Medulla oblongata (tissue), 1 donor: ENCODE data around the gene NTPCR.
"Not testable (repeated sequence)": the region's sequence is repeated elsewhere in the genome, so short reads cannot be mapped to it uniquely, and the experiment has no call there.

ENCODE experiments used
- DNase-seq: peaks from one replicate; pipeline ENCODE4 v3.0.0-alpha.2; 2015; ENCODE audit errors: extremely low spot score

NTPCR gene

GRCh38 chr1:232984577-232985425 is 34.4 kb downstream of the NTPCR start:
- peak; percentile 83 for DNase-seq

- DNase-seq: no peak
Observed at GRCh38 chr1:232985882-232986526, 35.6 kb downstream of the NTPCR start.

GRCh38 chr1:232986527-232986922 is 36.1 kb downstream of the NTPCR start:
- no peak for DNase-seq

GRCh38 chr1:232987046-232987773 is 36.8 kb downstream of the NTPCR start:
- no peak for DNase-seq

- no peak for DNase-seq
Observed at GRCh38 chr1:232987774-232988140, 37.3 kb downstream of the NTPCR start.

GRCh38 chr1:232988572-232989040 is 38.2 kb downstream of the NTPCR start:
- DNase-seq: no peak

- DNase-seq: no peak
Observed at GRCh38 chr1:232990176-232991128, 40.0 kb downstream of the NTPCR start.

- no peak for DNase-seq
Observed at GRCh38 chr1:232991238-232991637, 40.8 kb downstream of the NTPCR start.

GRCh38 chr1:232992227-232992626 is 41.8 kb downstream of the NTPCR start:
- DNase-seq: no peak

- DNase-seq: no peak
Observed at GRCh38 chr1:232993555-232993954, 43.1 kb downstream of the NTPCR start.

- no peak for DNase-seq
Observed at GRCh38 chr1:232995189-232995588, 44.8 kb downstream of the NTPCR start.

- DNase-seq: no peak
Observed at GRCh38 chr1:232996143-232996542, 45.7 kb downstream of the NTPCR start.

GRCh38 chr1:232998138-232998537 is 47.7 kb downstream of the NTPCR start:
- DNase-seq: no peak

- DNase-seq: no peak
Observed at GRCh38 chr1:232998646-232999045, 48.2 kb downstream of the NTPCR start.

- DNase-seq: no peak
Observed at GRCh38 chr1:232999956-233000625, 49.7 kb downstream of the NTPCR start.

- not testable (repeated sequence) for DNase-seq
Observed at GRCh38 chr1:233003638-233004037, 53.2 kb downstream of the NTPCR start.

- no peak for DNase-seq
Observed at GRCh38 chr1:233004451-233004850, 54.0 kb downstream of the NTPCR start.

- no peak for DNase-seq
Observed at GRCh38 chr1:233005156-233005555, 54.7 kb downstream of the NTPCR start.

- DNase-seq: no peak
Observed at GRCh38 chr1:233005703-233006102, 55.3 kb downstream of the NTPCR start.

- DNase-seq: no peak
Observed at GRCh38 chr1:233006108-233006507, 55.7 kb downstream of the NTPCR start.

- no peak for DNase-seq
Observed at GRCh38 chr1:233006541-233006973, 56.1 kb downstream of the NTPCR start.
